AG09309 (cell line): ENCODE results near the gene AACS.

Source experiments
- DNase-seq: peaks from one replicate; pipeline ENCODE4 v3.0.0-alpha.2; 2010; ENCODE audit warnings: low read depth
- H3K4me3 ChIP-seq: 2 replicates; pipeline ENCODE4 v1.5.1; 2011; ENCODE audit warnings: mild to moderate bottlenecking, low read depth, low read length, moderate library complexity; ENCODE audit not compliant: control insufficient read depth
- CTCF ChIP-seq: IDR thresholded peaks from 2 replicates; pipeline ENCODE4 v1.5.1; 2011; ENCODE audit warnings: mild to moderate bottlenecking, low read depth, low read length, inconsistent platforms; ENCODE audit not compliant: insufficient read depth, control insufficient read depth; ENCODE audit errors: missing control alignments

The AACS gene

GRCh38 chr12:125033288-125033687 lies 31.9 kb upstream of the AACS start:
- no peak for DNase-seq
- TF ChIP-seq CTCF: no peak
- no peak overlapping the region for H3K4me3 ChIP-seq

GRCh38 chr12:125038976-125039625 lies 26.1 kb upstream of the AACS start:
- no peak for DNase-seq
- TF ChIP-seq CTCF: no peak
- no peak overlapping the region for H3K4me3 ChIP-seq

- no peak for TF ChIP-seq CTCF
- DNase-seq: no peak
- H3K4me3 ChIP-seq: peak overlapping the region; percentile 51
These were observed 16.2 kb upstream of the AACS start for GRCh38 chr12:125049093-125049458.

- TF ChIP-seq CTCF: no peak
- H3K4me3 ChIP-seq: no peak overlapping the region
- DNase-seq: no peak
These were observed 14.8 kb upstream of the AACS start for GRCh38 chr12:125050446-125050845.

GRCh38 chr12:125050868-125051267 lies 14.4 kb upstream of the AACS start:
- no peak for TF ChIP-seq CTCF
- DNase-seq: no peak
- no peak overlapping the region for H3K4me3 ChIP-seq

- no peak for DNase-seq
- TF ChIP-seq CTCF: no peak
- H3K4me3 ChIP-seq: no peak overlapping the region
These were observed 11.4 kb upstream of the AACS start for GRCh38 chr12:125053821-125054220.

- TF ChIP-seq CTCF: no peak
These were observed 9.6 kb upstream of the AACS start for GRCh38 chr12:125055591-125055990.

More at GRCh38 chr12:125055591-125055990, 9.6 kb upstream of the AACS start:
- H3K4me3 ChIP-seq: no peak overlapping the region
- DNase-seq: no peak
